ENCODE measurements around the gene TPCN1. TPM values are rescaled to one million over a fixed set of nuclear protein-coding genes. Genes with fewer than 3 reads are reported as not detected.

The TPCN1 gene
- total and polyA plus RNA-seq, 10 donors = 15.5 to 90.1 (median 46.7) TPM

GRCh38 chr12:113189361-113189760 lies 31.9 kb upstream of the TPCN1 start:
- Histone ChIP-seq H3K4me1 (peaks cover 15 to 42% (median 25%) of the 10 kb centered on the region in 6 donors), H3K4me3 (no peak overlapping the region), H3K9me3 (no peaks in the 10 kb centered on the region), H3K27me3 (replicated peaks in 1 of 7) (no peaks in the 10 kb centered on the region), H3K27ac (no peak overlapping the region), H3K36me3 (peaks cover 0 to 51% (median 22%) of the 10 kb centered on the region in 6 donors)
- DNase-seq = no peak
- intact Hi-C loops (cut with DNase I; ENCODE audit: low total_unique reads) = no loop called here
- TF ChIP-seq POLR2A (IDR thresholded peaks at IDR 0.05) = no peak
- no peak for TF ChIP-seq CTCF (IDR thresholded peaks at IDR 0.05 in 8 of 11, conservative IDR thresholded peaks at IDR 0.05 in 3 of 11)
- TF ChIP-seq POLR2AphosphoS5 (IDR thresholded peaks at IDR 0.05) = no peak
- WGBS, 5 donors = 91 to 97% (median 94%) methylated on average over 2 of the region's 2 CpGs

DNA sequence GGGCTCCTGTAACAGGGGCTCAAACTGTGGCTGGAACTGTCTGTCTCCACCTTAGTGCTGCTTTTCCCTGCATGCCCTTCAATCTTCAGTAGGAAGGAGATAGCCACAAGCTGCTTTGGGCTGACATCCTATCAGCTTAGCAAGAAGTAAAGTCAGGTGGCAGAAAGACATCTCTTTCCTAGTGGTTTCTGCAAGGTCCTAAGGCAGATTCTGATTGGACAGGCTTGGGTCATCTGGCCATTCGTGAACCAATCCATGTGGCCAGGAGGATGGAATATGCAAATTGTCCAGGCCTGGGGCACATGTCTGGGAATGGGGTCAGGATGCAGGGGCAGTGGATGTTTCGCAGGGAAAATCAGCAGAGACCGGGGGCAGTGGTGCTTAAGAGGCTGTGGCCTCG lies 30.5 kb upstream of the TPCN1 start:
- Histone ChIP-seq H3K4me3 (no peak overlapping the region), H3K36me3 (peaks cover 0 to 51% (median 22%) of the 10 kb centered on the region in 6 donors), H3K27ac (no peak overlapping the region), H3K9me3 (no peaks in the 10 kb centered on the region), H3K4me1 (peaks cover 15 to 38% (median 23%) of the 10 kb centered on the region in 6 donors), H3K27me3 (replicated peaks in 1 of 7) (no peaks in the 10 kb centered on the region)
- WGBS, 5 donors = 87 to 95% (median 93%) methylated on average over 4 of the region's 4 CpGs
- no peak for TF ChIP-seq POLR2A (IDR thresholded peaks at IDR 0.05)
- TF ChIP-seq CTCF (IDR thresholded peaks at IDR 0.05 in 8 of 11, conservative IDR thresholded peaks at IDR 0.05 in 3 of 11) = no peak
- TF ChIP-seq POLR2AphosphoS5 (IDR thresholded peaks at IDR 0.05) = no peak
- intact Hi-C loops (cut with DNase I; ENCODE audit: low total_unique reads) = no loop called here
- DNase-seq = no peak

DNA sequence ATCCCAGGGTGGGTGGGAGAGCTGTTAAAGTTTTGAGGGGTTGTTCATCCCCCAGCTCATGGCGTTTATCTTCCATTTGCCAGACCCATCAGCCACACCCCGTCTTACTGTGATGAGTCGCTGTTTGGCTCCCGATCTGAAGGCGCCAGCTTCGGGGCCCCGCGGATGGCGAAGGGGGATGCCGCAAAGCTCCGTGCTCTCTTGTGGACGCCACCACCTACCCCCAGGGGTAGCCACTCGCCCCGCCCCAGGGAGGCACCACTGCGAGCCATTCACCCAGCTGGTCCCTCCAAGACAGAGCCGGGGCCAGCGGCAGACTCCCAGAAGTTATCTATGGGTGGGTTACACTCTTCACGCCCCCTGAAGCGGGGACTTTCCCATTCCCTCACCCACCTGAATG lies 30.0 kb upstream of the TPCN1 start:
- TF ChIP-seq POLR2A (IDR thresholded peaks at IDR 0.05) = no peak
- TF ChIP-seq POLR2AphosphoS5 (IDR thresholded peaks at IDR 0.05) = peak in 1 of 3 donors; percentile 15
- Histone ChIP-seq H3K36me3 (peaks cover 0 to 51% (median 22%) of the 10 kb centered on the region in 6 donors), H3K4me3 (no peak overlapping the region), H3K27ac (no peak overlapping the region), H3K9me3 (no peaks in the 10 kb centered on the region), H3K4me1 (peaks cover 11 to 33% (median 20%) of the 10 kb centered on the region in 6 donors), H3K27me3 (replicated peaks in 1 of 7) (no peaks in the 10 kb centered on the region)
- intact Hi-C loops (cut with DNase I; ENCODE audit: low total_unique reads) = no loop called here
- WGBS, 5 donors = 94 to 98% (median 96%) methylated on average over 19 of the region's 19 CpGs
- DNase-seq = no peak

DNA sequence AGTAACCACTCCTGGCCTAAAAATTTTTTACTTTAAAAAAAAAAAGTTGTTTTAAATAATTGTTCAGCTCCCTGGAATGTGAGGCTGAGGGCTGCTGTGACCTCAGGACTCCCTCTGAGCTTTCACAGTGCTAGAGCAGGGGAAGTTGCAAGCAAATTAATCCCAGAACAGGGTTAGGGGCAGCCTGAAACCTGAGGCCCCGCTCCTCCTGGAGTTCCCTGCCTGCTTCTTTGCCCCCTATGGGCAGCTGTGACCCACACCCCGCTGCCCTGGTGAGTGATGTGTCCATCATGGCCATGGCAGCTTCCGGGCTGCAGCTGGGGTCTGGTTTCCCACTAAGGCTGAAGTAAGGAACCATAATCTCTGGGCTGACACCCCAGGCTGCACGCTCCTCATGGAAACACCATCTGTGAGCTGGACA lies 26.3 kb upstream of the TPCN1 start:
- Histone ChIP-seq H3K27ac (no peak overlapping the region), H3K4me1 (peaks cover 5 to 36% (median 14%) of the 10 kb centered on the region in 6 donors), H3K9me3 (no peaks in the 10 kb centered on the region), H3K4me3 (no peak overlapping the region), H3K27me3 (replicated peaks in 1 of 7) (no peaks in the 10 kb centered on the region), H3K36me3 (peaks cover 0 to 32% (median 18%) of the 10 kb centered on the region in 6 donors)
- no peak for TF ChIP-seq POLR2AphosphoS5 (IDR thresholded peaks at IDR 0.05)
- TF ChIP-seq CTCF (IDR thresholded peaks at IDR 0.05 in 8 of 11, conservative IDR thresholded peaks at IDR 0.05 in 3 of 11) = no peak
- no peak for TF ChIP-seq POLR2A (IDR thresholded peaks at IDR 0.05)
- WGBS, 5 donors = 79 to 100% (median 96%) methylated on average over 2 to 4 of the region's 4 CpGs
- no peak for DNase-seq
- intact Hi-C loops (cut with DNase I; ENCODE audit: low total_unique reads) = no loop called here

GRCh38 chr12:113195598-113195997 lies 25.7 kb upstream of the TPCN1 start:
- Histone ChIP-seq H3K27ac (no peak overlapping the region), H3K36me3 (peaks cover 0 to 26% (median 16%) of the 10 kb centered on the region in 6 donors), H3K9me3 (no peaks in the 10 kb centered on the region), H3K27me3 (replicated peaks in 1 of 7) (no peaks in the 10 kb centered on the region), H3K4me1 (peaks cover 5 to 43% (median 14%) of the 10 kb centered on the region in 6 donors), H3K4me3 (no peak overlapping the region)
- 95 to 99% (median 96%) methylated on average over 13 of the region's 13 CpGs for whole genome bisulfite sequencing, 5 donors
- TF ChIP-seq POLR2AphosphoS5 (IDR thresholded peaks at IDR 0.05) = no peak
- intact Hi-C loops (cut with DNase I; ENCODE audit: low total_unique reads) = no loop called here
- no peak for DNase-seq

Measured in spleen (tissue), 11 donors.